ENCODE results near the gene ATXN10. TPM values are rescaled to one million over a fixed set of nuclear protein-coding genes. Genes with fewer than 3 reads are reported as not detected.

The ATXN10 gene
- total and polyA plus RNA-seq, 2 of the 8 experiments (the other 6 are each of a cell fraction or from before 2014, with no cell fraction given) = 134 to 210 TPM

DNA sequence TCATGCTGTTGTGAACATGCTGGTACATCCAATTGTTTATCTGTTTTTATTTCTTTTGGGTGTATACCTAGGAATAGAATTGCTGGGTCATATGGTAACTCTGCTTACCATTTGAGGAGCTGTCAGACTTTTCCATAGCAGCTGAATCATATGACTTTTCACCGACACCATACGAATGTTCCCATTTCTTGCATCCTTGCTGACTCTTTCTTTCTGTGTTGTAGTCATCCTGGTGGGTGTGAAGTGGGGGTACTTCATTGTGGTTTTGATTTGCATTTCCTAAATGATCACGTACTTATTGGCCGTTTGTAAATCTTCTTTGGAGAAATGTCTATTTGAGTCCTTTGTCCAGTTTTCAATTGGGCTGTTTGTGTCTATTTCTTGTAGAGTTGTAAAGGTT lies 26.5 kb downstream of the ATXN10 start:
- Histone ChIP-seq H3K27me3 (replicated peaks in 1 of 4; ENCODE audit: control insufficient read depth in 3 of 4, extremely low read depth in 1 of 4, insufficient read depth in 3 of 4, low read length in 3 of 4) (no peaks in the 10 kb centered on the region), H3K23me2 (ENCODE audit: low read depth, low read length) (no peaks in the 10 kb centered on the region), H3K14ac (ENCODE audit: insufficient read length) (no peak overlapping the region), H3K9ac (replicated peaks in 1 of 4; ENCODE audit: extremely low read depth in 1 of 4, low read depth in 3 of 4, low read length in 3 of 4) (no peak overlapping the region), H4K8ac (ENCODE audit: extremely low read depth, insufficient read depth, low read length) (no peak overlapping the region), H2BK5ac (ENCODE audit: low read depth, low read length) (no peak overlapping the region), H2BK120ac (replicated peaks; ENCODE audit: low read depth, low read length) (no peak overlapping the region), H3K79me2 (ENCODE audit: control insufficient read depth in 1 of 2, insufficient read depth in 2 of 2, low read length in 2 of 2) (peaks cover 0 to 8% of the 10 kb centered on the region in 2 experiments; a peak in 2 of 4 replicates), H3K79me1 (ENCODE audit: low read depth, low read length) (no peaks in the 10 kb centered on the region; the same call in 1 of the 2 replicates), H3K36me3 (ENCODE audit: control insufficient read depth in 2 of 4, insufficient read depth in 4 of 4, low read length in 3 of 4) (peaks cover 0 to 36% (median 21%) of the 10 kb centered on the region in 4 experiments; a peak in 6 of 8 replicates), H2BK12ac (ENCODE audit: low read depth, low read length) (no peak overlapping the region), H3K4me1 (replicated peaks in 1 of 4; ENCODE audit: control insufficient read depth in 3 of 4, insufficient read depth in 4 of 4, low read length in 3 of 4) (no peaks in the 10 kb centered on the region), H2AFZ (ENCODE audit: low read length) (no peak overlapping the region), H3K27ac (ENCODE audit: low read depth, low read length) (no peak overlapping the region), H3K18ac (ENCODE audit: extremely low read depth, low read length) (no peak overlapping the region), H3K4me3 (ENCODE audit: extremely low read depth in 1 of 4, insufficient read depth in 2 of 4, low read depth in 3 of 4, low read length in 4 of 4) (no peak overlapping the region), H3K23ac (ENCODE audit: insufficient read length) (no peak overlapping the region), H2BK15ac (ENCODE audit: low read length) (no peak overlapping the region), H3K9me3 (ENCODE audit: insufficient read depth in 2 of 2, low read depth in 1 of 2, low read length in 1 of 2) (no peaks in the 10 kb centered on the region), H4K20me1 (replicated peaks in 1 of 2; ENCODE audit: control insufficient read depth in 1 of 2, insufficient read depth in 2 of 2, low read length in 2 of 2) (peaks cover 0 to 2% of the 10 kb centered on the region in 2 experiments), H4K91ac (replicated peaks; ENCODE audit: insufficient read length, low read length) (no peak overlapping the region), H3K56ac (replicated peaks; ENCODE audit: insufficient read length, low read depth, low read length) (no peak overlapping the region), H3K4ac (replicated peaks; ENCODE audit: insufficient read length, low read depth, low read length) (no peak overlapping the region), H3K4me2 (ENCODE audit: insufficient read depth in 1 of 2, low read depth in 2 of 2, low read length in 2 of 2) (no peak overlapping the region), H2AK5ac (ENCODE audit: low read depth, low read length) (no peak overlapping the region), H4K5ac (ENCODE audit: insufficient read length, low read depth, low read length) (no peak overlapping the region), H2BK20ac (ENCODE audit: low read length) (no peak overlapping the region)
- DNase-seq (ENCODE audit: low read depth in 1 of 2, low spot score in 2 of 2) (no peak), FAIRE-seq (no peak)
- ChIA-PET POLR2A (ENCODE audit: partially characterized antibody) (interaction anchor here (0.8 kb wide), 1 partner anchor 16 kb away, joined by 3 read pairs; no protein-coding TSS in a partner anchor), CTCF (ENCODE audit: partially characterized antibody) (interaction anchor here (1.1 kb wide), 1 partner anchor 165 kb away, joined by 3 read pairs; no protein-coding TSS in a partner anchor)
- WGBS, 2 experiments (ENCODE audit: extremely low coverage in 1 of 2, insufficient coverage in 1 of 2, insufficient read length in 1 of 2, insufficient replicate concordance in 2 of 2, low coverage in 1 of 2, low lambda C conversion rate in 2 of 2, missing lambda C conversion rate in 1 of 2) = 88% methylated on average over 4 of the region's 4 CpGs; no CpG with 5 or more reads in 1 of the 2 experiments
- TF ChIP-seq JUND (IDR thresholded peaks at IDR 0.05; ENCODE audit: low read length) = no peak
- TF ChIP-seq, protein P1, sequence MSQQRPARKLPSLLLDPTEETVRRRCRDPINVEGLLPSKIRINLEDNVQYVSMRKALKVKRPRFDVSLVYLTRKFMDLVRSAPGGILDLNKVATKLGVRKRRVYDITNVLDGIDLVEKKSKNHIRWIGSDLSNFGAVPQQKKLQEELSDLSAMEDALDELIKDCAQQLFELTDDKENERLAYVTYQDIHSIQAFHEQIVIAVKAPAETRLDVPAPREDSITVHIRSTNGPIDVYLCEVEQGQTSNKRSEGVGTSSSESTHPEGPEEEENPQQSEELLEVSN (IDR thresholded peaks at IDR 0.05) = no peak
- no peak for TF ChIP-seq RAD21 (IDR thresholded peaks at IDR 0.05 in 1 of 2, conservative IDR thresholded peaks at IDR 0.05 in 1 of 2; ENCODE audit: low read depth in 2 of 2, low read length in 2 of 2)
- TF ChIP-seq TCF12 (IDR thresholded peaks at IDR 0.05; ENCODE audit: low read depth, low read length) = no peak

Measured in H1 (cell line).